PC-9 (cell line): ENCODE data around the gene NKIRAS1.

Source experiments
- CTCF ChIP-seq: fragments of 200-600 bp; sonication (generic); conservative IDR thresholded peaks from 2 replicates; pipeline ENCODE4 v1.6.1; 2017; ENCODE audit warnings: mixed run types, antibody characterized with exemption, mild to moderate bottlenecking, moderate library complexity
- EZH2 ChIP-seq: fragments of 200-600 bp; sonication (generic); IDR thresholded peaks from 2 replicates; pipeline ENCODE4 v1.8.0; 2017; ENCODE audit warnings: antibody characterized with exemption, low read depth

- TF ChIP-seq CTCF (no peak), EZH2 (no peak)
Observed at GRCh38 chr3:23961913-23962312, 45.1 kb upstream of the NKIRAS1 start.
